ENCODE measurements around the gene SEMA5A. TPM values are rescaled to one million over a fixed set of nuclear protein-coding genes. Genes with fewer than 3 reads are reported as not detected.

The SEMA5A gene
- total RNA-seq, 1 experiment from 2014 or later = 0.15 TPM

DNA sequence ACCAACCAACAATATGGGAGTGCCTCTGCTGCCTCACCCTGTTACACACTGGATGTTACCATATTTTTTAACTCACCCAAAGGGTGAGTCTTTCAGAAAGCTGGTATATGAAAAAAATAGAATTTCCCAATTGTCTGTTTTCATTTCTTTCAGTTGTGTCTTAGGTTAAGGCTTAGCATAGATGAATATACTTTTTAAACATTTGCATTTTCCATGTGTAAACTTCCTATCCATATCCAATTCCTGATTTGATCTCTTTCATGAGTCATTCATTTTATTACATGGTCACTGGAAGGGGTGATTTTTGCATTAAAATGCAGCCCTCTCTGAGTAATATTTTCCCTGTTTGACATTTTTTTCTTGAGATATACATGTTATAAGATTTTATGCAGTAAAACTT is 406.5 kb downstream of the SEMA5A start:
- ChIA-PET POLR2A (no interaction called here), CTCF (no interaction called here)
- ATAC-seq = no peak
- no peaks in the 10 kb centered on the region for H3K4me1 ChIP-seq (ENCODE audit: control insufficient read depth, insufficient read depth, low read length)
- DNase-seq (ENCODE audit: low read depth, low spot score) = no peak
- no peaks in the 10 kb centered on the region for H3K27me3 ChIP-seq (ENCODE audit: control insufficient read depth, insufficient read depth, low read length)
- BruUV-seq (replicated peaks) = no TSS peak
- H3K9me3 ChIP-seq (ENCODE audit: control insufficient read depth, insufficient read depth, low read depth, low read length) = no peaks in the 10 kb centered on the region
- H3K4me3 ChIP-seq (ENCODE audit: low read depth in 2 of 2, low read length in 2 of 2) = no peak overlapping the region
- TF ChIP-seq, protein P1, sequence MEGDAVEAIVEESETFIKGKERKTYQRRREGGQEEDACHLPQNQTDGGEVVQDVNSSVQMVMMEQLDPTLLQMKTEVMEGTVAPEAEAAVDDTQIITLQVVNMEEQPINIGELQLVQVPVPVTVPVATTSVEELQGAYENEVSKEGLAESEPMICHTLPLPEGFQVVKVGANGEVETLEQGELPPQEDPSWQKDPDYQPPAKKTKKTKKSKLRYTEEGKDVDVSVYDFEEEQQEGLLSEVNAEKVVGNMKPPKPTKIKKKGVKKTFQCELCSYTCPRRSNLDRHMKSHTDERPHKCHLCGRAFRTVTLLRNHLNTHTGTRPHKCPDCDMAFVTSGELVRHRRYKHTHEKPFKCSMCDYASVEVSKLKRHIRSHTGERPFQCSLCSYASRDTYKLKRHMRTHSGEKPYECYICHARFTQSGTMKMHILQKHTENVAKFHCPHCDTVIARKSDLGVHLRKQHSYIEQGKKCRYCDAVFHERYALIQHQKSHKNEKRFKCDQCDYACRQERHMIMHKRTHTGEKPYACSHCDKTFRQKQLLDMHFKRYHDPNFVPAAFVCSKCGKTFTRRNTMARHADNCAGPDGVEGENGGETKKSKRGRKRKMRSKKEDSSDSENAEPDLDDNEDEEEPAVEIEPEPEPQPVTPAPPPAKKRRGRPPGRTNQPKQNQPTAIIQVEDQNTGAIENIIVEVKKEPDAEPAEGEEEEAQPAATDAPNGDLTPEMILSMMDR (IDR thresholded peaks at IDR 0.05) = no peak
- TF ChIP-seq POLR2AphosphoS5 (IDR thresholded peaks at IDR 0.05; ENCODE audit: low read depth, low read length) (no peak), TCF7L2 (IDR thresholded peaks at IDR 0.05; ENCODE audit: low read depth, low read length) (no peak), REST (IDR thresholded peaks at IDR 0.05; ENCODE audit: insufficient read depth in 1 of 2, low read depth in 2 of 2, low read length in 1 of 2) (no peak), SIN3A (IDR thresholded peaks at IDR 0.05; ENCODE audit: borderline replicate concordance, insufficient read depth, low read depth, low read length) (no peak)
- in situ Hi-C loops (cut with HindIII; ENCODE audit: low pct_unique_long_range_greater_than_20kb, low sequenced_read_pairs) (no loop called here), intact Hi-C loops (cut with micrococcal nuclease; ENCODE audit: unreplicated experiment) (no loop called here)
- no peaks in the 10 kb centered on the region for H3K36me3 ChIP-seq (ENCODE audit: control insufficient read depth, insufficient read depth, low read length)
- H3K27ac ChIP-seq (ENCODE audit: low read length) = no peak overlapping the region

- Histone ChIP-seq H3K9me3 (ENCODE audit: control insufficient read depth, insufficient read depth, low read depth, low read length) (no peaks in the 10 kb centered on the region), H3K27me3 (ENCODE audit: control insufficient read depth, insufficient read depth, low read length) (no peaks in the 10 kb centered on the region), H3K4me3 (ENCODE audit: low read depth in 2 of 2, low read length in 2 of 2) (no peak overlapping the region), H3K4me1 (ENCODE audit: control insufficient read depth, insufficient read depth, low read length) (no peaks in the 10 kb centered on the region), H3K36me3 (ENCODE audit: control insufficient read depth, insufficient read depth, low read length) (no peaks in the 10 kb centered on the region), H3K27ac (ENCODE audit: low read length) (no peak overlapping the region)
- no TSS peak for BruUV-seq (replicated peaks)
- CTCF ChIA-PET = no interaction called here
- ATAC-seq (no peak), DNase-seq (ENCODE audit: low read depth, low spot score) (no peak)
- intact Hi-C loops (cut with micrococcal nuclease; ENCODE audit: unreplicated experiment) (no loop called here), in situ Hi-C loops (cut with HindIII; ENCODE audit: low pct_unique_long_range_greater_than_20kb, low sequenced_read_pairs) (no loop called here)
- POLR2A ChIA-PET = no interaction called here
- TF ChIP-seq POLR2AphosphoS5 (IDR thresholded peaks at IDR 0.05; ENCODE audit: low read depth, low read length) = no peak
- TF ChIP-seq TCF7L2 (IDR thresholded peaks at IDR 0.05; ENCODE audit: low read depth, low read length) = no peak
- TF ChIP-seq SIN3A (IDR thresholded peaks at IDR 0.05; ENCODE audit: borderline replicate concordance, insufficient read depth, low read depth, low read length) = no peak
- TF ChIP-seq, protein P1 (IDR thresholded peaks at IDR 0.05) = no peak
- no peak for TF ChIP-seq REST (IDR thresholded peaks at IDR 0.05; ENCODE audit: insufficient read depth in 1 of 2, low read depth in 2 of 2, low read length in 1 of 2)
These were observed 417.7 kb downstream of the SEMA5A start for GRCh38 chr5:9128136-9128535.
